GM12878 (cell line): ENCODE data around the gene HSP90AB1. TPM values are rescaled to one million over a fixed set of nuclear protein-coding genes. Genes with fewer than 3 reads are reported as not detected.

ENCODE experiments used
- ATAC-seq: fragments of 200-7000 bp; cut with Tn5 transposase; 3 replicates; pipeline ENCODE4 v1.9.1; 2020; ENCODE audit warnings: mild to moderate bottlenecking, moderate library complexity
- BruUV-seq: library from RNA; stranded (reverse); fragments of 400-500 nt; replicated peaks from 2 replicates; lab custom pipeline; 2021; lab: Mats Ljungman, UMichigan
- CTCF ChIA-PET: fragments of 300-600 bp; sonication (Branson Sonifier 250); formaldehyde crosslinking; extraction: SDS; loops from one replicate; lab custom pipeline; 2021; ENCODE audit warnings: inconsistent platforms; lab: Yijun Ruan, JAX
- POLR2A ChIA-PET: fragments of 350-600 bp; formaldehyde crosslinking; extraction: SDS; loops from one replicate; lab custom pipeline; 2021; ENCODE audit warnings: inconsistent platforms; lab: Charles Lee
- RAD21 ChIA-PET: fragments of 300-600 bp; sonication (Branson Sonifier 250); formaldehyde crosslinking; loops from one replicate; lab custom pipeline; 2023; ENCODE audit warnings: antibody characterized with exemption; ENCODE audit not compliant: unreplicated experiment; lab: Charles Lee
- SMC1A ChIA-PET: fragments of 300-600 bp; sonication (Branson Sonifier 250); formaldehyde crosslinking; loops from one replicate; lab custom pipeline; 2023; ENCODE audit not compliant: unreplicated experiment, uncharacterized antibody; lab: Charles Lee
- DNase-seq: peaks from one replicate; pipeline ENCODE4 v3.0.0-alpha.2; 2011; ENCODE audit warnings: low read depth, low spot score
- FAIRE-seq: peaks from 3 replicates; lab custom pipeline; 2011; peaks lifted over from hg19 to GRCh38; lab: Jason Lieb, UNC
- H2AFZ ChIP-seq: 2 replicates; pipeline ENCODE4 v1.6.0; 2011; ENCODE audit warnings: low read depth, low read length, control low read depth; ENCODE audit not compliant: control insufficient read depth
- H3K27ac ChIP-seq: 2 replicates; pipeline ENCODE4 v1.5.1; 2011; ENCODE audit warnings: control low read depth; ENCODE audit not compliant: control insufficient read depth, insufficient read depth
- H3K27me3 ChIP-seq, 2 experiments: replicated peaks in 1 of 2; 2 replicates each; pipeline versions ENCODE4 v1.6.0 to v1.6.1; 2011; ENCODE audit warnings: low read length in 1 of 2; ENCODE audit not compliant: control insufficient read depth in 2 of 2, insufficient read depth in 2 of 2
- H3K36me3 ChIP-seq, 2 experiments: 2 replicates each; pipeline ENCODE4 v1.5.1; 2011; ENCODE audit warnings: low read length in 1 of 2; ENCODE audit not compliant: control insufficient read depth in 2 of 2, insufficient read depth in 2 of 2
- H3K4me1 ChIP-seq: 2 replicates; pipeline ENCODE4 v1.6.1; 2011; ENCODE audit warnings: mild to moderate bottlenecking, low read length, moderate library complexity, mixed read lengths; ENCODE audit not compliant: control insufficient read depth, insufficient read depth
- H3K4me2 ChIP-seq: 2 replicates; pipeline ENCODE4 v1.6.0; 2011; ENCODE audit warnings: control low read depth; ENCODE audit not compliant: control insufficient read depth, insufficient read depth
- H3K4me3 ChIP-seq: fragments of 200-600 bp; sonication (generic); 2 replicates; pipeline ENCODE4 v1.5.1; 2016
- H3K79me2 ChIP-seq: 2 replicates; pipeline ENCODE4 v1.6.0; 2011; ENCODE audit warnings: low read length; ENCODE audit not compliant: control insufficient read depth, insufficient read depth
- H3K9ac ChIP-seq: 2 replicates; pipeline ENCODE4 v1.8.0; 2011; ENCODE audit warnings: low read length, control low read depth, mixed read lengths; ENCODE audit not compliant: control insufficient read depth, insufficient read depth
- H3K9me3 ChIP-seq: replicated peaks from 3 replicates; pipeline ENCODE4 v1.5.1; 2011; ENCODE audit warnings: mild to moderate bottlenecking, low read length; ENCODE audit not compliant: control insufficient read depth, insufficient read depth
- H4K20me1 ChIP-seq: 2 replicates; pipeline ENCODE4 v1.6.0; 2011; ENCODE audit not compliant: control insufficient read depth, insufficient read depth
- BACH1 ChIP-seq: fragments of 450-650 bp; IDR thresholded peaks from 2 replicates; pipeline ENCODE4 v1.6.1; 2017; ENCODE audit warnings: mild to moderate bottlenecking, borderline replicate concordance
- BMI1 ChIP-seq: fragments of 450-650 bp; IDR thresholded peaks from 2 replicates; pipeline ENCODE4 v1.6.1; 2016; ENCODE audit warnings: mild to moderate bottlenecking, moderate library complexity, borderline replicate concordance
- EP300 ChIP-seq, 2 experiments: fragments of 150-350 bp in 1 of 2; IDR thresholded peaks; 2 replicates each; pipeline ENCODE4 v1.6.1; 2011 to 2012; ENCODE audit warnings: low read depth in 2 of 2, low read length in 2 of 2, borderline replicate concordance in 1 of 2, improper control_type of control experiment in 1 of 2, inconsistent platforms in 1 of 2; ENCODE audit not compliant: control insufficient read depth in 1 of 2
- IRF5 ChIP-seq: fragments of 450-650 bp; IDR thresholded peaks from 2 replicates; pipeline ENCODE4 v1.6.1; 2017; ENCODE audit warnings: borderline replicate concordance
- MYC ChIP-seq: IDR thresholded peaks from 2 replicates; pipeline ENCODE4 v1.6.1; 2011; ENCODE audit warnings: mild to moderate bottlenecking, low read length, moderate library complexity, inconsistent platforms; ENCODE audit not compliant: insufficient read depth, insufficient replicate concordance, insufficient read length, severe bottlenecking
- NR2C2 ChIP-seq: IDR thresholded peaks from 2 replicates; pipeline ENCODE4 v1.6.1; 2011; ENCODE audit warnings: borderline replicate concordance, low read depth; ENCODE audit not compliant: control insufficient read depth, insufficient read length
- WGBS: methylation state at CpG from one replicate; pipeline ENCODE4 v1.1.6; 2016; ENCODE audit warnings: low lambda C conversion rate; ENCODE audit not compliant: insufficient replicate concordance, insufficient coverage; ENCODE audit errors: missing lambda C conversion rate; 5-methylcytosine and 5-hydroxymethylcytosine counted together
- in situ Hi-C: fragments of 300-500 bp; cut with MboI; formaldehyde crosslinking; loops from 9 replicates; pipeline ENCODE4 v1.14.3; 2018; ENCODE audit warnings: mixed read lengths
- intact Hi-C: fragments of 100-400 bp; cut with micrococcal nuclease; formaldehyde crosslinking; loops from one replicate; pipeline ENCODE4 v1.14.2; 2022; ENCODE audit not compliant: unreplicated experiment
- polyA plus RNA-seq, 11 experiments: library from polyadenylated mRNA; depleted of rRNA in 4 of 11; unstranded in 6 of 11; stranded (reverse) in 5 of 11; fragments of >200 nt; fragmentation: Nextera tagmentation in 4 of 11; fragmentation: Illumina TruSeq in 1 of 11; extraction: Ambion mirVana in 4 of 11; extraction: Trizol in 1 of 11; gene quantifications; 1 replicate in 1 of 11; 2 replicates in 10 of 11; pipeline versions ENCODE4 v1.2.1 to v1.2.3, GENCODE V29; 2011 to 2016; ENCODE audit warnings: inconsistent platforms in 2 of 11, missing spikeins in 2 of 11, low read depth in 1 of 11
- total RNA-seq, 4 experiments: library from RNA; depleted of rRNA in 3 of 4; stranded (reverse); fragments of >200 nt in 3 of 4; fragmentation: Illumina TruSeq in 1 of 4; extraction: Trizol in 1 of 4; gene quantifications; 2 replicates each; pipeline versions ENCODE4 v1.2.1 to v1.2.3, GENCODE V29; 2013 to 2021

Gene HSP90AB1
- total and polyA plus RNA-seq, 10 of the 15 experiments (the other 5 are each of a cell fraction or from before 2014, with no cell fraction given) = 988 to 1,682 (median 1,146) TPM

GRCh38 chr6:44298055-44298803 lies 51.3 kb downstream of the HSP90AB1 start (continued):
- TF ChIP-seq EP300 (IDR thresholded peaks at IDR 0.05; ENCODE audit: borderline replicate concordance in 1 of 2, control insufficient read depth in 1 of 2, low read depth in 2 of 2, low read length in 2 of 2) (no peak), NR2C2 (no peak), BMI1 (no peak)

GRCh38 chr6:44298864-44299263 lies 52.0 kb downstream of the HSP90AB1 start:
- no peak overlapping the region for H3K4me2 ChIP-seq
- RAD21 ChIA-PET = no interaction called here
- CTCF ChIA-PET = interaction anchor here (1.1 to 1.5 kb wide), 2 partner anchors 14 to 31 kb away, joined by 4 to 5 read pairs; partner anchors contain the start of gene AARS2

More at GRCh38 chr6:44298864-44299263, 52.0 kb downstream of the HSP90AB1 start:
- H3K36me3 ChIP-seq = peaks cover under 1 to 18% of the 10 kb centered on the region in 2 experiments; a peak in 2 of 4 replicates
- SMC1A ChIA-PET = no interaction called here
- no peak overlapping the region for H3K4me3 ChIP-seq
- H3K27me3 ChIP-seq = peaks cover 9 to 11% of the 10 kb centered on the region in 2 experiments
- no peaks in the 10 kb centered on the region for H4K20me1 ChIP-seq
- H3K27ac ChIP-seq = no peak overlapping the region
- in situ Hi-C loops = no loop called here
- POLR2A ChIA-PET = no interaction called here
- WGBS = 62% methylated on average over 3 of the region's 3 CpGs
- no peaks in the 10 kb centered on the region for H3K79me2 ChIP-seq
- no peak for FAIRE-seq
- no peak for TF ChIP-seq MYC
- TF ChIP-seq BMI1 = no peak
- no peak for TF ChIP-seq IRF5
- TF ChIP-seq BACH1 = no peak
- TF ChIP-seq, all 136 proteins: peak for 0
- BruUV-seq = no TSS peak
- DNase-seq = no peak
- Histone ChIP-seq H2AFZ (no peak overlapping the region), H3K9ac (no peak overlapping the region), H3K4me1 (no peaks in the 10 kb centered on the region), H3K9me3 (no peaks in the 10 kb centered on the region)
- ATAC-seq = no peak
- intact Hi-C loops = no loop called here
